Left forelimb (tissue), 1 donor: ENCODE data around the gene RASAL1.

ENCODE experiments used
- DNase-seq: peaks from one replicate; pipeline ENCODE4 v3.0.0-alpha.2; 2018; ENCODE audit warnings: low spot score

Gene RASAL1

DNA sequence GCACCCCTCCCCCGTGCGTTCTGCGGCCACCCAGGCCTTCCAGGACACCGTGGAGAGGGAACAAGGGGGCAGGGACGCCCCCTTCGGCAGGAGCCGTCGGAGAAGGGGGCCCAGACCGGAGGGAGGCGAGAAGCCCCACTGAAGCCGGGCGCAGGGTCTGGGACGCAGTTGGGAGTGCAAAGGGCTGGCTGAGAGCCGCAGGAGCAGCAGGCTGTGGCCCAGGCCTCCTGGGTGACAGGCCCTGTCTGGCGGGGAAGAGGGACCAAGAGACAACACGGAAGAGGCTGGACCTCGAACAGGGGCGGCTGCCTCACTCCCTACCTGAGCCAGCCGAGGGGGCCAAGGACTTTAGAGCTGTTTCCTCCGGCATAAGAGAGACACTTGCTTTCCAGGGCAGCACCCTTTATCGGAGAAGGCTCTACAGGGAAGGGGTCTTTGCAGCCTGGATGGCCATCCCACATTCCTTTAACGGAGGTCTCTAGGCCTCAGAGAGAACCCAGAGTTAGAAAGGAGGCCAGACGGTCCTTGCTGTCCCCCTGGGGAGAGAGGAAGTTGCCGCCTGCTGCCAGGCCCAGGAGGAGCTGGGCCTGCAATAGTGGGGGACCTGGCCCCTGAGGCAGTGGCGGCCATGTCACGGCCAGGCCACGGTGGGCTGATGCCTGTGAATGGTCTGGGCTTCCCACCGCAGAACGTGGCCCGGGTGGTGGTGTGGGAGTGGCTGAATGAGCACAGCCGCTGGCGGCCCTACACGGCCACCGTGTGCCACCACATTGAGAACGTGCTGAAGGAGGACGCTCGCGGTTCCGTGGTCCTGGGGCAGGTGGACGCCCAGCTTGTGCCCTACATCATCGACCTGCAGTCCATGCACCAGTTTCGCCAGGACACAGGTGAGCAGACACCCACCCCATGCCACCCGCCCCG is 77.7 kb downstream of the RASAL1 start:
- no peak for DNase-seq

DNA sequence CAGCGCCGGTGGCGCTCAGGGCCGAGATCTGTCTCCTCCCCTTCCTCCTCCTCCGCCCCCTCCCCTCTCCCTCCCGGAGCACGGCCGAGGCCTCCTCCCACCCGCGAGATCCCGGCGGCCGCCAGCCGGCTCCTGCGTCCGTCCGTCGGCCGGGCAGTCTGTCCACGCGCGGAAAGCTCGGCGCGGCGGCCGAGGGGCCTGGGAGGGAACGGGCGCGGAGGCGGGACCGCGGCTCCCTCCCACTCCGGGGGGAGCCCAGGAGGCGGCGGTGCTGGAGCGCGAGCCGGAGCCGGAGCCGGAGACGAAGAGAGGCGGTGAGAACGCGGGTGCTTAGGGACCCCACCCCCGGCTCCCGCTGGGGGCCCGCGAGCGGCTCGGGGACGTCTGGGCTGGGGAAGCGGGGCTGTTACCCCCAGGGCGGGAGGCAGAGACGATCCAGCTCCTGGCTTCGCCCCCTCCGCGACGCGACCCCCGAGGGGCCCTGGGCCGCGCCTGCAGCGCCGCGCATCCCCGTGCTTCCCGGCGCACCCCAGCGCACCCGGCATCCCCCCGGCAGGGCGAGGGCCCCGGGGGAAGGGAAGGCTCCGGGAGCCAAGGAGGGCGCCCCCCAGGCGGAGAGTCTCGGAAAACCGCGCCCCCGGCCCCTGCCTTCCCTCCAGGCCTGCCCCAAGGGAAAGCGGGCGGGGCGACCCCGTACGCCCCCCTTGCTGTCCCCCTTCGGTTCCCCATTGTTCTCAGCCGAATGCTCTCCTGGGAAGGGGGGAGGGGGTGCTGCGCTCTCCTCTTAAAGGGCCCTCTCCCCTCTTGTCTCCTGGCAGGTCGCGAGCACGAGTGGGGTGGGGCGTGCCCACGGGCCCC is 78.7 kb downstream of the RASAL1 start, which contains the start of gene DTX1:
TSS of gene DTX1 (plus strand) at position 100 of the 858 bp plus-strand sequence. CDS start 1,463 bp downstream, outside the sequence.
- DNase-seq: no peak

DNA sequence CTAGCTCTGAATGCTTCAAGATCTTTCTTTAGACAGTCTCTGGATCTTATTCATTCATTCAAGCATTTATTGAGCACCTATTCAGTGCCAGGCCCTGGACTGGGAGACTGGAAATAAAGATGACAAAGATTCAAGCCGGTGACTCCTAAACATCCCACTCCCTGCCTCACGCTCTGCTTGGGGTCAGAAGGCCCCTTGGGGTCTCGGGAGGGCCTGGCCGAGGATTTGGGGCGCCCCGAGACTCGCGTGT is 79.3 kb downstream of the RASAL1 start:
- DNase-seq: no peak

DNA sequence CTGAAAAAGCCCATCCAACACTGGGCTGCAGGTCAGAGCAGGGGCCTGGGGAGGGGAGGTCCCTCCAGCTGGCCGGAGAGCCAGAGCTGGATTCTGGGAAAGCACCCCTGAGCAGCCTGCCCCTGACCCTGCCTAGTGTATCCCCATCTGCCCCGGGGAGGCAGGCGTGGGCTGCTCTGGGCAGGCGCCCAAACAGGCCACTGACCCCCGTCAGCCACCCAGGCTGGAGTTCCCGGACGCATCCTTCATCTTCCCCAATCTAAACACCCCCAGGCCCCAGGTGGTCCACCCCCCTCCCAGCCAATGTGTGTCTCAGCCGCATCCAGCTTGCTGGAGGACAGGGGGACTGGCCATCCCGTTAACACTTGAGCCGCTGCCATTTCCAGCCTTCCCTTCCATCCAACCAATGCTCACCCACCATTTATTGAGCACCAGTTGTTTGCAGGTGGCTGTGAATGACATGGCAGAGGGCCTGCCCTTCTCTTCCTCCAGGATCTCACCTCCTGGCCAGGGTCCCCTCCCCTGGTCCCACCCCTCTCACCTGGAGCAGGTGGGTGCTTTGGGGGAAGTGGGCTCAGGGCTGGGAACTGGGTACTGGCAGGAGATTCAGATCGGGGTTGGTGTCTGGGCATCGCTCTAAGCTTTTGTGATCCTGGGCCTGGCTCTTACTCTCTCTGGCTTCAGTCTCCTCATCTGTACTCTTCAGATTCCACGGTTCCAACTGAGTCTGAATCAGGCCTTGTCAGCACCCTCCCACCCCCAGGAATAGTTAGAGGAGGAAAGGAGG is 79.8 kb downstream of the RASAL1 start:
- no peak for DNase-seq

DNA sequence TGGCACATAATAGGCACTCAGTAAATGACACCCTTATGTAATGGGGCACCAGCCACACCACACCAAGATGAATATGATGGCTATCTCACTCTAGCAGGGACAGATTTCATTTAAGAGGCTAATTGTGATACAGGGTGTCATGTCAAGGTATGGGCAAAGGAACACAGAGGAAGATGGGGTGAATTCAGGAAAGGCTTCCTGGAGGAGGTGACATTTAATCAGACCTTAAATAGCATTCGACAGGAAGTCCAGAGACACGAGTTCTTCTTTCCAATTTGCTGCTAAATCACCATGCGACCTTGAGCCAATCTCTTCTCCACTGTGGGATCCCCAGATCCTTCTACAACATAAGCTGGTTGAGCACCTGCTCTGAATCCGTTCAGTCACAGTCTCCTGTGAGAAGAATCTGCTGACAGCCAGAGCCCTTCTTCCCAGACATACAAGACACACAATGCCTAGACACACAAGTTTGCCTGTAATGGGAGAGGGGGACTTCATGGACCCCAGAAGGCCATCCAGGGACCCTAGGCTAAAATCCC is 80.5 kb downstream of the RASAL1 start:
- no peak for DNase-seq

DNA sequence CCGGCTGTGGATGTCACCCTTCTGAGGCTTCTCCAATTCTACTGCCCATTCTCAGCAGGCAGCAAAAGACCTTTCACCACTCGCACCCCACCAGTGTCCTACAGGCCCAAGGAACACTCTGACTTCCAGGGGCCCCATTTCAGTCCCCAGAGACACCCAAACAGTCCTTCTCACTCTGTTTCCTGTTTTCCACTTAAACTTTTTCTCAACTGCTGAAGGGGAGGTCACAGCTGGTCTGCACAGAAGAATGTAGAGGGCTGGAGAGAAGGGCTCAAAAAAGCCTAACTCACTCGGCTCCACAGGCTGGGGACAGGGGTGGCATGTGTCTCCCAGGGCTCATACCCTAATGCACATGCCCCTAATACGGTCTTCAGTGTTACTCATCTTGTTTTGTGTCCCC is 83.2 kb downstream of the RASAL1 start:
- DNase-seq: no peak

DNA sequence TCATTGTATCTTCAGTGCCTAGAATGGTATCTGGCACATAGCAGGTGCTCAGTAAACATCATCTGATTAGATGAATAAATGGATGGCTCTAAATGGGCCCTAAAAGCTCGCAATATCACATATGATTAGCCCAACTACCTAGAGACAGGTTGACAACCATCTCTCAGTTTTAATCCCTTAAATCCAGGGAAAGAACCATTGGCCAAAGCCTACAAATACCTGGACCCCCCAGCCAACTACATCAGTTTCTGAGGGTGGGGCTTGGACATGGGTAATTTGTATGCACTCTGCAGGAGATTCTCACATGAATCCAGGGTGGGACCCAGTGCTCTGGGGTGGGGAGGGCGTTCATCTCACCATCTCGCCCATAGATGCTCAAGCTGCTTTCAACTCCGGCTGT is 83.8 kb downstream of the RASAL1 start:
- DNase-seq: no peak

DNA sequence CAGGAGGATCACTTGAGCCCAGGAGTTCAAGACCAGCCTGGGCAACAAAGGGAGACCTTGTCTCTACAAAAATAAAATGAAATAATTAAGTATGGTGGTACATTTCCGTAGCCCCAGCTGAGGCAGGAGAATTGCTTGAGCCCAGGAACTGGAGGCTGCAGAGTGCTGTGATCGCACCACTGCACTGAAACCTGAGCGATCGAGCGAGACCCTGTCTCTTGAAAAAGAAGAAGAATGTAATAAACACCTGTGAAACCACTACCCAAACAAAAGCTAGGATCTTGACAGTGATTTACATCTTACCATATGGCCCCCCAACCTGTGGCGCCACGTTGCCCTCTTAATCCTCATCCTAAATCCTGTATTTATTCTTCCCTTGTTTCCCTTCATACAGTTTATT is 84.8 kb downstream of the RASAL1 start:
- DNase-seq: no peak

DNA sequence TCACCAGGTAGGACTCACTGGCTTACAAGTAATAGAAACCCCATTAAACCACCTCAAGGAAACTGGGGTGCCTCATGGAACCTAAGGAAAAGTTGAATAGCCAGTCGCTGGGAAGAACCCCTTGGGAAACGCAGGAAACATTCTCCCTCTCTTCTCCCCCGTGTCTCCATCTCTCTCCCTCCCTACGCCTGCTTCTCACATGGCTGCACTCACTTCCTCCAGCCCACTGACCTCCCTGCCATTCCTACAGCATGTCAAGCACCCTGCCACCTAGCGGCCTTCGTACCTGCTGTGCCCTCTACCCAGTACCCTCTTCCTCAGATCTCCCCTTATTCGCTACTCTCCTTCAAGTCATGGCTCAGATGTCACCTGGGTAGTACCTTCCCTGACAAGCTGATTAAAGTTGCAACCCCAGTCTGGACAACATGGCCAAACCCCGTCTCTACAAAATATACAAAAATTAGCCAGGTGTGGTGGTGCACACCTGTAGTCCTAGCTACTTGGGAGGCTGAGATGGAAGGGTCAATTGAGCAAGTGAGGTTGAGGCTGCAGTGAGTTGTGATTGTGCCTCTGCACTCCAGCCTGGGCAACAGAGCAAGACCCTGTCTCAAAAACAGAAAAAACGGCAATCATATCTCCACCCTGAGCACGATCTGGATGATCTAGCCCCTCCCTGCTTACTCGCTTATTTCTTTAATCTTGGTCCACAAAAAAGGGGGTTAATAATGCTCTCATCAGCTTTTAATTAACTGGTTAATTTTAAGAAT is 85.4 kb downstream of the RASAL1 start:
- DNase-seq: no peak
